ENCODE results near the gene CDK5R2. TPM values are rescaled to one million over a fixed set of nuclear protein-coding genes. Genes with fewer than 3 reads are reported as not detected.

Gene CDK5R2
- total RNA-seq, 1 donor from 2014 or later = not detected

DNA sequence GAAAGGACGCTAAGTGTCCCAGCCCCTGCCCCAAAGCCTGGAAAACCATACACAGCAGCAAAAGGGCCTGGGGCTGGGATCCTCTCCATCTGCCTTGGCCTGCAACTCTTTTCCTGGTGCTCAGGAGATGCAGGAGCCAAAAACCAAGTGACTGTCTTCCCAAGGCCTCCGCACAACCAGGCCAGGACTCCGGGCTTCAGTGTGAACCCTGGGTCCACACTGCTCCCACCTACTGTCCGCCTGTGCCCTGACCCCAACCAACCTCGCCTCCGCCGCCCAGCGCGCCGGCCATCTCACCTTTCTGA lies 24.4 kb downstream of the CDK5R2 start:
- H3K4me1 ChIP-seq = peaks cover 16 to 38% of the 10 kb centered on the region in 2 donors
- no peaks in the 10 kb centered on the region for H3K36me3 ChIP-seq
- intact Hi-C loops (cut with DNase I) = no loop called here
- no peak overlapping the region for H3K27ac ChIP-seq
- peaks cover 51% of the 10 kb centered on the region for H3K27me3 ChIP-seq
- TF ChIP-seq, protein P1, sequence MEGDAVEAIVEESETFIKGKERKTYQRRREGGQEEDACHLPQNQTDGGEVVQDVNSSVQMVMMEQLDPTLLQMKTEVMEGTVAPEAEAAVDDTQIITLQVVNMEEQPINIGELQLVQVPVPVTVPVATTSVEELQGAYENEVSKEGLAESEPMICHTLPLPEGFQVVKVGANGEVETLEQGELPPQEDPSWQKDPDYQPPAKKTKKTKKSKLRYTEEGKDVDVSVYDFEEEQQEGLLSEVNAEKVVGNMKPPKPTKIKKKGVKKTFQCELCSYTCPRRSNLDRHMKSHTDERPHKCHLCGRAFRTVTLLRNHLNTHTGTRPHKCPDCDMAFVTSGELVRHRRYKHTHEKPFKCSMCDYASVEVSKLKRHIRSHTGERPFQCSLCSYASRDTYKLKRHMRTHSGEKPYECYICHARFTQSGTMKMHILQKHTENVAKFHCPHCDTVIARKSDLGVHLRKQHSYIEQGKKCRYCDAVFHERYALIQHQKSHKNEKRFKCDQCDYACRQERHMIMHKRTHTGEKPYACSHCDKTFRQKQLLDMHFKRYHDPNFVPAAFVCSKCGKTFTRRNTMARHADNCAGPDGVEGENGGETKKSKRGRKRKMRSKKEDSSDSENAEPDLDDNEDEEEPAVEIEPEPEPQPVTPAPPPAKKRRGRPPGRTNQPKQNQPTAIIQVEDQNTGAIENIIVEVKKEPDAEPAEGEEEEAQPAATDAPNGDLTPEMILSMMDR (IDR thresholded peaks at IDR 0.05) = no peak
- H3K4me3 ChIP-seq = no peak overlapping the region
- no peak for DNase-seq (ENCODE audit: low spot score in 2 of 2)
- no peaks in the 10 kb centered on the region for H3K9me3 ChIP-seq

DNA sequence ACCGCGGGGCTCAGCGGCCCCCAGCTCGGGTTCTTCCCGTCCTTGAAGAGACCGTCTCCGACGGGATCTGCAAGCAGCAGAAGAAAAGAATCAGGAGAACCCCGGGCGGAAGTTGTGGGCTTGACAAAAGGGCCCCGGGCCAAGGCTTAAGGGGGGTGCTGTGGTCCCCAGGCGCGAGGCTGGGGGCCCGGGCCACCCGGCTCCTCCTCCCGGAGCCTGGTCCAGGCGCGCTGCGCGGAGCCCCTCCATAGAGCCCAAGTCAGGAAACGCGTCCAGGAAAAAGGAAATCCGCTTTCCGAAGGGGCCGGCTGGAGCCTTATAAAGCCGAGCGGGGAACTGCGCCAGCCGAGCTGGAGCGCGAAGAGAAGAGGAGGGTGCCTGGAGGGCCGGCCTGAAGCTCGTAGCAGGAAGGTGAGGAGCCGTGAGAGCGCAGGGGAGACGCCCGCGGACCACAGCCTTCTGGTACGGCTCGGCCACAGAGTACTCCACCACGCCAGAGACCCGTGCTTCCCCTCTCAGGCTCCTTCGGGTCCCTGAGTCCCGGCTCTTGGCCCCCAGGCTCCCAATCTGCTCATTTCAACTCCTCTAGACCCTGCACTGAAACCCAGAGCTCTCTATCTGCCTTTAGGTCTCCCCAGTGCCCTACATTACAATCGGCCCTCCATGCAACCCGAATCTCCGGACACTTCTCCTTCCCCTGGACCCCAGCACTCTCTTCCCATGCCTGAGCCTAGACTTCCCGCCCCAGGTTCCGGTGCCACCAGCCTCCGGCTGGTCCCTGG lies 25.0 kb downstream of the CDK5R2 start:
- DNase-seq (ENCODE audit: low spot score in 2 of 2) = no peak
- TF ChIP-seq, protein P1 (IDR thresholded peaks at IDR 0.05) = no peak
- intact Hi-C loops (cut with DNase I) = no loop called here
- Histone ChIP-seq H3K36me3 (no peaks in the 10 kb centered on the region), H3K27me3 (peaks cover 50% of the 10 kb centered on the region), H3K4me1 (peaks cover 16 to 38% of the 10 kb centered on the region in 2 donors), H3K9me3 (no peaks in the 10 kb centered on the region), H3K4me3 (peak overlapping the region; percentile 20 to 39), H3K27ac (no peak overlapping the region)

DNA sequence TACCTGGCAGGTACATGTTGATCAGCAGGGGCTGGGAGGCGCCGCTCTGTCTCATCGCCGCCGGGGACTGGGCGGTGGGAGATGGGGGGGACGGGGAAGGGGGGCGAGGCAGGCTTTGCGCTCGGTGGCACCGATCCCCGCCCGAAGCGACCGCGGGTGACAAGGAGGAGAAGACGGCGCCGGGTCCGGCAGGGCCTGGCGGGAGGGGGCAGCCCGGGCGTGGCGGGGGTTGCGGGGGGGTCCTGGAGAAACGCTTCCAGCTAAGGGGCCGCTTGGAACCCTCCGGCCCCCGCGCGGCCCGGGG lies 25.5 kb downstream of the CDK5R2 start, which contains the start of gene FEV:
TSS of gene FEV (minus strand) at position 164 of the 304 bp plus-strand sequence. CDS start at position 55, 109 bp downstream.
- peaks cover 50% of the 10 kb centered on the region for H3K27me3 ChIP-seq
- intact Hi-C loops (cut with DNase I) = no loop called here
- peak within 1 kb of the TSS; percentile 20 to 39 for H3K4me3 ChIP-seq
- no peaks in the 10 kb centered on the region for H3K36me3 ChIP-seq
- H3K9me3 ChIP-seq = no peaks in the 10 kb centered on the region
- no peak within 1 kb of the TSS for H3K27ac ChIP-seq
- TF ChIP-seq, protein P1 (IDR thresholded peaks at IDR 0.05) = no peak
- peaks cover 16 to 36% of the 10 kb centered on the region in 2 donors for H3K4me1 ChIP-seq
- DNase-seq (ENCODE audit: low spot score in 2 of 2) = no peak

DNA sequence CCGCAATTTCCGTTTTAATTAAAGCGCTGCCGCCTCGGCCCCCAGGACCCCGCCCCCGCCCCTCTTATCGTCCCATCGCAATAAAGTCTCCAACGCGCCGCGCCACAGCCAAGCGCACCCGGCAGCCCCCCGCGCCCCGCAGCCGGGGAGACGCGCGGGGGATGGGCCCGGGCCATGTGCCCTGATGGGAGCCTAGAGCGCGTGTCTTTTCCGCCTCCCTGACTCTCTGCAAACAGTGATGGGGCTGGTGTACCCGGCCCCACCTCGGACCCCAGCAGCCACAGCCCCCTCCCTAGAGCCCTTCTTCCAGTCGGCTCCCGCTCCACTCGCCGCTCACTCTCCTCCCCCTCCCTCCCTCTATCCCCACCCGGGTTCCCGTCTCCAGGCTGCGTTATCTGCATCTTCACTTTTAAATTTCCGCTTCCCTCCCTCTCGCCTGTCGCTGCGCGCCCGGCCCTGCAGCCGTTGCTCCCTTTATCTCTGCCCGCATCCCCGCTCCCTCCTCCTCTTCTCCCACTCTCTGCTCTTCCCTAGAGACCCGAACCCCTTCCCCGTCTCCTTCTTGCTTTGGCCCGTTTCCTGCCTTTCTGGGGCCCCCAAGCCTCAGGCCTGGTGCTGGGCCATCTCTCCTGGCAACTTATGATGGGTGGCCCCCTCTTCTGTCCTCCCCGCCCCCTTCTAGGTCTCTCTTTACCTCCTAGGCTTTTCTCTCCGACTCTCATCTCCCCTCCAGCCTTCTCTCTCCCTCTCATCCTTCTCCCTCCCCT lies 26.0 kb downstream of the CDK5R2 start:
- H3K9me3 ChIP-seq = no peaks in the 10 kb centered on the region
- H3K27me3 ChIP-seq = peaks cover 54% of the 10 kb centered on the region
- no peak overlapping the region for H3K27ac ChIP-seq
- H3K4me3 ChIP-seq = peak overlapping the region; percentile 20 to 39
- no peak for DNase-seq (ENCODE audit: low spot score in 2 of 2)
- TF ChIP-seq, protein P1 (IDR thresholded peaks at IDR 0.05) = no peak
- intact Hi-C loops (cut with DNase I) = no loop called here
- peaks cover 16 to 32% of the 10 kb centered on the region in 2 donors for H3K4me1 ChIP-seq
- H3K36me3 ChIP-seq = no peaks in the 10 kb centered on the region

DNA sequence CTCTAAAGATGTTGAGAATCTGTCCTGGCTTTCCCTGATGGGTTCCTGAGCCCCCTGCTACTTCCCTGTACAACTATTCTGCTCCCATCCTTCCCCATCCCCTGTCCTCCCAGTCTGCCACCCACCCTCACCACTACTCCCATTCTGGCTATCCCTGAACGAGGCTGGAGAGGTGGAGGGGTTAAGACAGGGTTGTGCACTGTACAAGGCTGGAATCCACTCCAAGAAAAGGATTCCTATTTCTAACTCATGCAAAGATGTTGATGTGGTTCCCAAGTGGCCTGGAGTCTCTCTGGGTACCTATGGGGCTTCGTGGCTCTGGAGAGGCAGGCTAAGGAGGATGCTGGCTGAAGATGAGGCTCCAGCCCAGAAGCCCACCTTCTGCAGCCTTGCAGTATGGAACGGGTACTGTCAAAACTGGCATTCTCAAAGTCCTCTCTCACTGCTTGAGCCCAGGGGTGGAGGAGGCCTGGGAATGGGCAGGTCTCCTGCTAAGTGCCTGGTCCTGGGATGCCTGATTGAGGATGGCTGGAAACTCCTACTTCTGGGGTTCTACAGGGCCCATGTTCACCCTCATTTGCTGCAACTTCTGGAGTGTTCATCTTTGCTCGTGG lies 26.8 kb downstream of the CDK5R2 start:
- Histone ChIP-seq H3K27me3 (peaks cover 55% of the 10 kb centered on the region), H3K4me1 (peaks cover 15 to 25% of the 10 kb centered on the region in 2 donors), H3K36me3 (no peaks in the 10 kb centered on the region), H3K9me3 (no peaks in the 10 kb centered on the region), H3K27ac (no peak overlapping the region), H3K4me3 (no peak overlapping the region)
- DNase-seq (ENCODE audit: low spot score in 2 of 2) = no peak
- intact Hi-C loops (cut with DNase I) = no loop called here
- TF ChIP-seq, protein P1 (IDR thresholded peaks at IDR 0.05) = no peak
